Lung (tissue), 12 donors: Measurements from ENCODE around the gene SEPTIN6. TPM values are rescaled to one million over a fixed set of nuclear protein-coding genes. Genes with fewer than 3 reads are reported as not detected.
A peak's percentile ranks its signal among the peaks of the same experiment; 100 is the strongest.
"Not testable (repeated sequence)": the region's sequence is repeated elsewhere in the genome, so short reads cannot be mapped to it uniquely, and the experiment has no call there.

Experiments
- ATAC-seq: fragments of 200-7000 bp; cut with Tn5 transposase; one replicate; pipeline ENCODE4 v1.9.1; 2020; ENCODE audit warnings: moderate number of reproducible peaks; ENCODE audit not compliant: insufficient read depth, low FRiP score
- DNase-seq, 3 donors: peaks; one replicate each; pipeline ENCODE4 v3.0.0-alpha.2; 2013 to 2017
- H3K27ac ChIP-seq, 2 donors: one replicate each; pipeline ENCODE4 v1.5.1; 2013; ENCODE audit warnings: mild to moderate bottlenecking in 2 of 2, moderate library complexity in 2 of 2, control low read depth in 1 of 2, inconsistent platforms in 1 of 2, low read depth in 1 of 2, low read length in 1 of 2
- H3K27me3 ChIP-seq, 3 donors: one replicate each; pipeline ENCODE4 v1.5.1; 2013; ENCODE audit warnings: low read length in 2 of 3; ENCODE audit not compliant: control insufficient read depth in 3 of 3, insufficient read depth in 3 of 3
- H3K36me3 ChIP-seq, 4 donors: one replicate each; pipeline ENCODE4 v1.5.1; 2013; ENCODE audit warnings: low read length in 4 of 4, mild to moderate bottlenecking in 1 of 4, moderate library complexity in 1 of 4; ENCODE audit not compliant: control insufficient read depth in 4 of 4, insufficient read depth in 4 of 4
- H3K4me1 ChIP-seq, 5 donors: one replicate each; pipeline ENCODE4 v1.5.1; 2013; ENCODE audit warnings: low read length in 5 of 5, mild to moderate bottlenecking in 2 of 5, moderate library complexity in 1 of 5; ENCODE audit not compliant: control insufficient read depth in 5 of 5, insufficient read depth in 5 of 5
- H3K4me3 ChIP-seq: one replicate; pipeline ENCODE4 v1.5.1; 2013; ENCODE audit warnings: mild to moderate bottlenecking, control low read depth, moderate library complexity
- H3K9ac ChIP-seq, 2 donors: one replicate each; pipeline ENCODE4 v1.5.1; 2013; ENCODE audit warnings: low read length in 2 of 2, control low read depth in 1 of 2; ENCODE audit not compliant: insufficient read depth in 1 of 2
- H3K9me3 ChIP-seq, 4 donors: one replicate each; pipeline ENCODE4 v1.5.1; 2013; ENCODE audit warnings: low read length in 3 of 4, mild to moderate bottlenecking in 1 of 4, moderate library complexity in 1 of 4; ENCODE audit not compliant: control insufficient read depth in 4 of 4, insufficient read depth in 3 of 4
- CTCF ChIP-seq: IDR thresholded peaks from 2 replicates; pipeline ENCODE4 v1.5.1; 2012; ENCODE audit warnings: mild to moderate bottlenecking; ENCODE audit errors: control extremely low read depth, extremely low read depth
- WGBS, 2 donors: extraction: QIAGEN DNeasy Blood & Tissue Kit; methylation state at CpG; one replicate each; pipeline ENCODE4 v1.1.7; 2013; 5-methylcytosine and 5-hydroxymethylcytosine counted together
- polyA plus RNA-seq, 2 donors: library from polyadenylated mRNA; stranded (reverse); fragments of 200-250 nt; gene quantifications; one replicate each; pipeline ENCODE4 v1.2.1, GENCODE V29; 2013
- total RNA-seq, 2 donors: library from RNA; depleted of rRNA in 1 of 2; stranded (reverse); fragments of >200 nt in 1 of 2; gene quantifications; one replicate each; pipeline ENCODE4 v1.2.1, GENCODE V29; 2014 to 2021
- donor health status: control.
- donor health status: control.
- donor health status: Bipolar disorder and iron deficiency.
- donor health status: healthy.
- donor health status: DM: yes; HTN: yes; CAD: no.

Gene SEPTIN6
- total and polyA plus RNA-seq, 4 donors = 6.2 to 25.8 (median 17.6) TPM

- ATAC-seq (no peak), DNase-seq (no peak)
- TF ChIP-seq CTCF = no peak
- WGBS, 2 donors = 14 to 45% methylated on average over 1 of the region's 1 CpG
- H3K27ac ChIP-seq = peak overlapping the region in 1 of 2 donors; percentile 16
- H3K27me3 ChIP-seq = no peaks in the 10 kb centered on the region
- no peak overlapping the region for H3K4me3 ChIP-seq
- H3K4me1 ChIP-seq = peaks cover 0 to 24% (median 1%) of the 10 kb centered on the region in 5 donors
- peaks cover 0 to 2% (median 0%) of the 10 kb centered on the region in 4 donors for H3K9me3 ChIP-seq
- no peaks in the 10 kb centered on the region for H3K36me3 ChIP-seq
- peak overlapping the region in 1 of 2 donors; percentile 49 for H3K9ac ChIP-seq
Observed at GRCh38 chrX:119684916-119685224, 8.1 kb downstream of the SEPTIN6 start.

GRCh38 chrX:119684312-119684711 lies 8.7 kb downstream of the SEPTIN6 start:
- 63 to 77% methylated on average over 7 to 8 of the region's 8 CpGs for WGBS, 2 donors
- peaks cover 0 to 24% (median 1%) of the 10 kb centered on the region in 5 donors for H3K4me1 ChIP-seq
- not testable (repeated sequence) for H3K9me3 ChIP-seq, H3K27ac ChIP-seq, H3K9ac ChIP-seq, H3K36me3 ChIP-seq, ATAC-seq, DNase-seq, H3K27me3 ChIP-seq, H3K4me3 ChIP-seq

- H3K27me3 ChIP-seq = no peaks in the 10 kb centered on the region
- H3K9me3 ChIP-seq = peaks cover 0 to 2% (median 0%) of the 10 kb centered on the region in 4 donors
- ATAC-seq = no peak
- TF ChIP-seq CTCF = no peak
- H3K4me3 ChIP-seq = no peak overlapping the region
- H3K4me1 ChIP-seq = peaks cover 0 to 24% (median 1%) of the 10 kb centered on the region in 5 donors
- H3K36me3 ChIP-seq = no peaks in the 10 kb centered on the region
- no peak for DNase-seq
- WGBS, 2 donors = 40 to 69% methylated on average over 15 of the region's 15 CpGs
- no peak overlapping the region for H3K27ac ChIP-seq
- no peak overlapping the region for H3K9ac ChIP-seq
Observed at GRCh38 chrX:119682019-119682989, 10.7 kb downstream of the SEPTIN6 start.

GRCh38 chrX:119677654-119677981 lies 15.3 kb downstream of the SEPTIN6 start:
- Histone ChIP-seq H3K4me3 (no peak overlapping the region), H3K9me3 (peaks cover 0 to 3% (median 0%) of the 10 kb centered on the region in 4 donors), H3K4me1 (peaks cover 0 to 6% (median 0%) of the 10 kb centered on the region in 5 donors), H3K36me3 (no peaks in the 10 kb centered on the region), H3K27me3 (no peaks in the 10 kb centered on the region), H3K27ac (no peak overlapping the region), H3K9ac (no peak overlapping the region)
- no peak for ATAC-seq
- TF ChIP-seq CTCF = no peak
- no peak for DNase-seq
- WGBS, 2 donors = 87 to 89% methylated on average over 6 of the region's 6 CpGs
